ENCODE results near the gene APOE. TPM values are rescaled to one million over a fixed set of nuclear protein-coding genes. Genes with fewer than 3 reads are reported as not detected.

Gene APOE
- total and polyA plus RNA-seq, 9 of the 15 experiments (the other 6 are each of a cell fraction or from before 2014, with no cell fraction given): 0.14 to 180 (median 58.1) TPM; not detected in 1

GRCh38 chr19:44891016-44891882 lies 14.3 kb upstream of the APOE start, which contains the start of gene TOMM40 (continued):
- TF ChIP-seq MEIS2 (IDR thresholded peaks at IDR 0.05; ENCODE audit: partially characterized antibody): no peak
- TF ChIP-seq ZFP36 (IDR thresholded peaks at IDR 0.05; ENCODE audit: low read depth, low read length, partially characterized antibody): no peak
- TF ChIP-seq LARP7 (IDR thresholded peaks at IDR 0.05): 0 out of 2 replicates have a peak, but pooled peaks have one; percentile 25
- peak; percentile 84 for TF ChIP-seq CHD2 (IDR thresholded peaks at IDR 0.05; ENCODE audit: low read depth, low read length)
- peak; percentile 68 for TF ChIP-seq ESRRA (IDR thresholded peaks at IDR 0.05; ENCODE audit: borderline replicate concordance, low read depth)
- TF ChIP-seq KLF6 (CRISPR knock-in tag; IDR thresholded peaks at IDR 0.05; ENCODE audit: borderline replicate concordance): no peak
- peak in 1 of 2 experiments; percentile 90; a peak in 2 of 4 replicates for TF ChIP-seq SIN3A (IDR thresholded peaks at IDR 0.05; ENCODE audit: borderline replicate concordance in 2 of 2, control insufficient read depth in 1 of 2, low read depth in 2 of 2, low read length in 2 of 2)
- no peak for TF ChIP-seq ZNF764 (CRISPR knock-in tag; IDR thresholded peaks at IDR 0.05; ENCODE audit: low read depth)
- TF ChIP-seq TRIM24 (IDR thresholded peaks at IDR 0.05): no peak
- no peak; the same call in 1 of the 2 replicates for TF ChIP-seq EGR1 (conservative IDR thresholded peaks at IDR 0.05)
- TF ChIP-seq, protein P1, sequence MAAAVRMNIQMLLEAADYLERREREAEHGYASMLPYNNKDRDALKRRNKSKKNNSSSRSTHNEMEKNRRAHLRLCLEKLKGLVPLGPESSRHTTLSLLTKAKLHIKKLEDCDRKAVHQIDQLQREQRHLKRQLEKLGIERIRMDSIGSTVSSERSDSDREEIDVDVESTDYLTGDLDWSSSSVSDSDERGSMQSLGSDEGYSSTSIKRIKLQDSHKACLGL (CRISPR knock-in tag; IDR thresholded peaks at IDR 0.05; ENCODE audit: borderline replicate concordance, poor library complexity, severe bottlenecking): peak; percentile 94
- no peak for TF ChIP-seq ARHGAP35 (IDR thresholded peaks at IDR 0.05; ENCODE audit: partially characterized antibody)
- TF ChIP-seq, protein P2, sequence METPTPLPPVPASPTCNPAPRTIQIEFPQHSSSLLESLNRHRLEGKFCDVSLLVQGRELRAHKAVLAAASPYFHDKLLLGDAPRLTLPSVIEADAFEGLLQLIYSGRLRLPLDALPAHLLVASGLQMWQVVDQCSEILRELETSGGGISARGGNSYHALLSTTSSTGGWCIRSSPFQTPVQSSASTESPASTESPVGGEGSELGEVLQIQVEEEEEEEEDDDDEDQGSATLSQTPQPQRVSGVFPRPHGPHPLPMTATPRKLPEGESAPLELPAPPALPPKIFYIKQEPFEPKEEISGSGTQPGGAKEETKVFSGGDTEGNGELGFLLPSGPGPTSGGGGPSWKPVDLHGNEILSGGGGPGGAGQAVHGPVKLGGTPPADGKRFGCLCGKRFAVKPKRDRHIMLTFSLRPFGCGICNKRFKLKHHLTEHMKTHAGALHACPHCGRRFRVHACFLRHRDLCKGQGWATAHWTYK (CRISPR knock-in tag; IDR thresholded peaks at IDR 0.05): 0 out of 2 replicates have a peak, but pooled peaks have one; percentile 23
- TF ChIP-seq MBD2 (IDR thresholded peaks at IDR 0.05; ENCODE audit: borderline replicate concordance, low read depth): peak; percentile 99
- TF ChIP-seq E2F6 (IDR thresholded peaks at IDR 0.05; ENCODE audit: borderline replicate concordance in 1 of 2, extremely low read depth in 1 of 2, insufficient read depth in 1 of 2, insufficient read length in 1 of 2, low read depth in 1 of 2, low read length in 1 of 2, poor library complexity in 1 of 2, severe bottlenecking in 1 of 2): peak in 1 of 2 experiments; percentile 30
- TF ChIP-seq ZNF449 (CRISPR knock-in tag; IDR thresholded peaks at IDR 0.05): no peak
- TF ChIP-seq SRF (CRISPR knock-in tag; IDR thresholded peaks at IDR 0.05): no peak
- TF ChIP-seq SREBF2 (CRISPR knock-in tag; IDR thresholded peaks at IDR 0.05): no peak
